ENCODE measurements around the gene MRPS30.
"Not testable (repeated sequence)": the region's sequence is repeated elsewhere in the genome, so short reads cannot be mapped to it uniquely, and the experiment has no call there.

MRPS30 gene

GRCh38 chr5:44808435-44809214, at the start of gene MRPS30:
TSS of gene MRPS30 (plus strand) at chr5:44808947. CDS start at chr5:44808963, 16 bp downstream.
- H3K9ac ChIP-seq (ENCODE audit: low read length): peak within 1 kb of the TSS; percentile 70
- no peaks in the 10 kb centered on the region for H3K36me3 ChIP-seq (ENCODE audit: control insufficient read depth, insufficient read depth, low read length)
- peak within 1 kb of the TSS; percentile 88 for H3K27ac ChIP-seq (ENCODE audit: low read depth, low read length)
- peak within 1 kb of the TSS; percentile 89 for H3K4me3 ChIP-seq (ENCODE audit: low read length)
- no peaks in the 10 kb centered on the region for H3K27me3 ChIP-seq (ENCODE audit: control insufficient read depth, insufficient read depth, low read length)
- H3K4me1 ChIP-seq (ENCODE audit: control insufficient read depth, insufficient read depth, low read length): peaks cover 8% of the 10 kb centered on the region

GRCh38 chr5:44769200-44769876, 39.4 kb upstream of the MRPS30 start:
- Histone ChIP-seq H3K36me3 (ENCODE audit: control insufficient read depth, insufficient read depth, low read length) (no peaks in the 10 kb centered on the region), H3K9ac (ENCODE audit: low read length) (no peak overlapping the region), H3K27ac (ENCODE audit: low read depth, low read length) (no peak overlapping the region), H3K27me3 (ENCODE audit: control insufficient read depth, insufficient read depth, low read length) (no peaks in the 10 kb centered on the region), H3K4me3 (ENCODE audit: low read length) (no peak overlapping the region), H3K4me1 (ENCODE audit: control insufficient read depth, insufficient read depth, low read length) (no peaks in the 10 kb centered on the region)

DNA sequence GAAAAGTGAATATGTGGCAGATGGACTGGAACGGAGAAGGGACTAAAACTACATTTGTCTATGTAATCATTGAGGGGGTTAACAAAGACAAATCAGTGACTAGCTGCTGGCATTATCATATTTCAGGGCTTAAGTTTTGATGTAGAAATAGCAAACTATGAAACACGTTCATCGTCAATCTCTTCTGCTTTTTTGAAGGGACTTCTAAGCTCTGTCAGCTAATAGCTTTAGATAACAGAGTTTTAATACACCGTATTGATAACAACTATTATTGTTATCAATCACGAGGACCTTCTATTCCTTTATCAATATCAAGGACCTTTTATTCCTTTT, 38.9 kb upstream of the MRPS30 start:
- no peaks in the 10 kb centered on the region for H3K4me1 ChIP-seq (ENCODE audit: control insufficient read depth, insufficient read depth, low read length)

GRCh38 chr5:44770780-44771717, 37.7 kb upstream of the MRPS30 start:
- Histone ChIP-seq H3K36me3 (ENCODE audit: control insufficient read depth, insufficient read depth, low read length) (no peaks in the 10 kb centered on the region), H3K27me3 (ENCODE audit: control insufficient read depth, insufficient read depth, low read length) (no peaks in the 10 kb centered on the region), H3K4me1 (ENCODE audit: control insufficient read depth, insufficient read depth, low read length) (no peaks in the 10 kb centered on the region), H3K9ac (ENCODE audit: low read length) (no peak overlapping the region), H3K27ac (ENCODE audit: low read depth, low read length) (no peak overlapping the region), H3K4me3 (ENCODE audit: low read length) (no peak overlapping the region)

More for the DNA sequence above, 38.9 kb upstream of the MRPS30 start:
- no peaks in the 10 kb centered on the region for H3K27me3 ChIP-seq (ENCODE audit: control insufficient read depth, insufficient read depth, low read length)
- no peak overlapping the region for H3K4me3 ChIP-seq (ENCODE audit: low read length)
- no peak overlapping the region for H3K27ac ChIP-seq (ENCODE audit: low read depth, low read length)
- H3K9ac ChIP-seq (ENCODE audit: low read length): no peak overlapping the region
- H3K36me3 ChIP-seq (ENCODE audit: control insufficient read depth, insufficient read depth, low read length): no peaks in the 10 kb centered on the region

DNA sequence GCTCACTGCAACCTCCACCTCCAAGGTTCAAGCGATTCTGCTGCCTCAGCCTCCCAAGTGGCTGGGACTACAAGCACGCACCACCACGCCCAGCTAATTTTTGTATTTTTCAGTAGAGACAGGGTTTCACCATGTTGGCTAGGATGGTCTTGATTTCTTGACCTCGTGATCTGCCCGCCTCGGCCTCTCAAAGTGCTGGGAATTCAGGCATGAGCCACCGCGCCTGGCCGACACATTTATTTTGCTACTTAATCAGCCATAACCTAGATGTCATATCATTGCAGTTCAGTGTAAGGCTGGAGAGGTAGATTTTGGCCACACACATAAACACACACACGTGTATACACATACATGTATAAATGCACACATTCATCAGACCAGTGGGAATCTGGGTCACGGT, 36.4 kb upstream of the MRPS30 start:
- not testable (repeated sequence) for H3K36me3 ChIP-seq (ENCODE audit: control insufficient read depth, insufficient read depth, low read length); H3K4me1 ChIP-seq (ENCODE audit: control insufficient read depth, insufficient read depth, low read length); H3K9ac ChIP-seq (ENCODE audit: low read length); H3K4me3 ChIP-seq (ENCODE audit: low read length); H3K27ac ChIP-seq (ENCODE audit: low read depth, low read length); H3K27me3 ChIP-seq (ENCODE audit: control insufficient read depth, insufficient read depth, low read length)

GRCh38 chr5:44774279-44774880, 34.4 kb upstream of the MRPS30 start:
- H3K36me3 ChIP-seq (ENCODE audit: control insufficient read depth, insufficient read depth, low read length): no peaks in the 10 kb centered on the region
- H3K27me3 ChIP-seq (ENCODE audit: control insufficient read depth, insufficient read depth, low read length): no peaks in the 10 kb centered on the region
- H3K27ac ChIP-seq (ENCODE audit: low read depth, low read length): no peak overlapping the region
- H3K4me1 ChIP-seq (ENCODE audit: control insufficient read depth, insufficient read depth, low read length): no peaks in the 10 kb centered on the region
- no peak overlapping the region for H3K4me3 ChIP-seq (ENCODE audit: low read length)
- H3K9ac ChIP-seq (ENCODE audit: low read length): no peak overlapping the region

DNA sequence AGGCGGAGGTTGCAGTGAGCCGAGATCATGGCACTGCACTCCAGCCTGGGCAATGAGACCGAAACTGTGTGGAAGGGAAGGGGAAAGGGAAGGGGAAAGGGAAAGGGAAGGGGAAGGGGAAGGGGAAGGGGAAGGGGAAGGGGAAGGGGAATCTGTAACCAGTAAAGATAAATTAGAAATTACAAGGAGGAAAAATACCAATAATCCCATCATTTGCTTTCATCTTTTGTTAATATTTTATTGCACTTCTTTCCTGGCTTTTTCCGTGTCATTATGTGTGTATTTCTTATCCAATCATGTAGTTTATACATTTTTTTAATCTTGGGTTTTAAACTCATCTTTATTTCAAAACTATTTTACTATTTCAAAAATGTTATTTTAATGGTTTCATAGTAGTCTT, 29.6 kb upstream of the MRPS30 start:
- no peaks in the 10 kb centered on the region for H3K4me1 ChIP-seq (ENCODE audit: control insufficient read depth, insufficient read depth, low read length)

DNA sequence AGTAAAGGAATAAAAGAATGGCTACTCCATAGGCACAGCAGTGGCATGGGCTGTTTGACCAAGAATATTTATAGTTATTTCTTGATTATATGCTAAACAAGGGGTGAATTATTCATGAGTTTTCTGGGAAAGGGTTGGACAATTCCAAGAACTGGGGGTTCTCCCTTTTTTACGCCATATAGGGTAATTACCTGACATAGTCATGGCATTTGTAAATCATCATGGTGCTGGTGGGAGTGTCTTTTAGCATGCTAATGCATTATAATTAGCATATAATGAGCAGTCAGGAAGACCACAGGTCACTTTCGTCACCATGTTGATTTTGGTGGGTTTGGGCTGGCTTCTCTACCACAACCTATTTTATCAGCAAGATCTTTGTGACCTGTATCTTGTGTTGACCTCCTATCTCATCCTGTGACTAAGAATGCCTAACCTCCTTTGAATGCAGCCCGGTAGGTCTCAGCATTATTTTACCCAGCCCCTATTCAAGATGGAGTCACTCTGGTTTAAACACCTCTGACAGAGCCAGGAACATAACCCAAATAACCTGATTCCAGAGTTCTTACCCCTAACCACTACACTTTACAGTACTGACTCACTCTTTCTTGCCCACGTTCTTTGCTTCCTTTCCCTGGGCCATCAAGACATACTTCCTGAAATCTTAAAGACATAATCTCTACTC, 25.0 kb upstream of the MRPS30 start:
- no peak overlapping the region for H3K4me3 ChIP-seq (ENCODE audit: low read length)
- H3K36me3 ChIP-seq (ENCODE audit: control insufficient read depth, insufficient read depth, low read length): no peaks in the 10 kb centered on the region
- no peak overlapping the region for H3K27ac ChIP-seq (ENCODE audit: low read depth, low read length)
- H3K9ac ChIP-seq (ENCODE audit: low read length): no peak overlapping the region
- H3K27me3 ChIP-seq (ENCODE audit: control insufficient read depth, insufficient read depth, low read length): no peaks in the 10 kb centered on the region
- H3K4me1 ChIP-seq (ENCODE audit: control insufficient read depth, insufficient read depth, low read length): no peaks in the 10 kb centered on the region

More for the DNA sequence above, 29.6 kb upstream of the MRPS30 start:
- Histone ChIP-seq H3K27ac (ENCODE audit: low read depth, low read length) (no peak overlapping the region), H3K27me3 (ENCODE audit: control insufficient read depth, insufficient read depth, low read length) (no peaks in the 10 kb centered on the region), H3K4me3 (ENCODE audit: low read length) (no peak overlapping the region), H3K9ac (ENCODE audit: low read length) (no peak overlapping the region), H3K36me3 (ENCODE audit: control insufficient read depth, insufficient read depth, low read length) (no peaks in the 10 kb centered on the region)

- H3K27ac ChIP-seq (ENCODE audit: low read depth, low read length): no peak overlapping the region
- H3K4me1 ChIP-seq (ENCODE audit: control insufficient read depth, insufficient read depth, low read length): no peaks in the 10 kb centered on the region
- H3K4me3 ChIP-seq (ENCODE audit: low read length): no peak overlapping the region
- H3K27me3 ChIP-seq (ENCODE audit: control insufficient read depth, insufficient read depth, low read length): no peaks in the 10 kb centered on the region
- no peak overlapping the region for H3K9ac ChIP-seq (ENCODE audit: low read length)
- no peaks in the 10 kb centered on the region for H3K36me3 ChIP-seq (ENCODE audit: control insufficient read depth, insufficient read depth, low read length)
Observed at GRCh38 chr5:44787731-44788130, 21.0 kb upstream of the MRPS30 start.

DNA sequence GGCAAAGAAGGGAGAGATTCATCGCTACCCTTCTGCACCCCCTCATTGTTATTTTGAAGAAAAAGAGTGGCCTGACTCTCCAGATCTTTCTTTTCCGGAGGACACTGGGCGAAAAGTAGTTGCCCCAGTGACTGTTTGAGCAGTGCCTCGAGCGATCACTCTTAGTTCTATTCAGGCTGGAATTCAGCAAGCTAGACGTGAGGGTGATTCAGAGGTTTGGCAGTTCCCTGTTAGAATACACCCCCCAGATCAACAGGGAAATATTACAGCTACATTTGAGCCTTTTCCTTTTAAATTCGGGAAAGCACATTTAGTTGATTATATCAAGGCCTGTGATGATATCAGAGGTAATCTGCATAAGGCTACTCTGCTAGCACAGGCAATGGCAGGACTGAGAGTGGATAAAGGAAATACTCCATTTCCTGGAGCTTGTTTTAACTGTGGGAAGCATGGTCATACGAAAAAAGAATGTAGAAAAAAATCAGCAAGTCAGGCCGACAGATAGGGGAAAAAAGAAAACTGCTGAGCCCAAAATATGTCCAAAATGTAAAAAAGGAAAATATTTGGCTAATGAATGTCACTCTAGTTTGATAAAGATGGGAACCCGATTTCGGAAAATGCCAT, 19.3 kb upstream of the MRPS30 start:
- not testable (repeated sequence) for H3K4me1 ChIP-seq (ENCODE audit: control insufficient read depth, insufficient read depth, low read length); H3K4me3 ChIP-seq (ENCODE audit: low read length); H3K27me3 ChIP-seq (ENCODE audit: control insufficient read depth, insufficient read depth, low read length); H3K36me3 ChIP-seq (ENCODE audit: control insufficient read depth, insufficient read depth, low read length); H3K9ac ChIP-seq (ENCODE audit: low read length); H3K27ac ChIP-seq (ENCODE audit: low read depth, low read length)

DNA sequence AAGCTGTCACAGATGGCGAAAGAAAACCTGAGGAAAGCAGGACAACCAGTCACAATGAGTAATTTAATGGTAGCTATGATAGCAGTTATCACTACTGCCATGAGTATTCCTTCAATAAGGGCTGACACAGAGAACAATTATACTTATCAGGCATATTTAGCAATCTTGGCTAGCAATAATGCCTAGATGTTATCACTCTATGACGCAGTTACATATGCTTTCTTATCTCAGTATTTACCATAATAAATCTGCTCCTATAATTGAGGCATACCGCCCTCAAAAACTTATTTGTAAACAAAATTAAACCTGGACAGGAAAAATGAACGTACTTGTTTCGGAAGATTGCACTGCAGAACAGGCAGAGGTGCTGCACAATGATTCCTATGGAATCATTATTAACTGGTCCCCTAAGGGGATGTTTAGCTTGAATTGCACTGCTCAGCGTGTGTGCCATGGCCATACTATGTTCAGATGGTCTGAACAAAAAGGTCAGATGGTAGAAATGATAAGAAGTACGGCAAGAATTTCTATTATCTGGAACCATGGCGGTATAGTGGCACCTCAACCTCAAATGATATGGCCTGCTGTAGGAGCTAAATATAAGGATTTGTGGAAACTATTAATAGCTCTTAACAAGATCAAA, 16.6 kb upstream of the MRPS30 start:
- not testable (repeated sequence) for H3K27ac ChIP-seq (ENCODE audit: low read depth, low read length); H3K4me1 ChIP-seq (ENCODE audit: control insufficient read depth, insufficient read depth, low read length); H3K4me3 ChIP-seq (ENCODE audit: low read length); H3K36me3 ChIP-seq (ENCODE audit: control insufficient read depth, insufficient read depth, low read length); H3K27me3 ChIP-seq (ENCODE audit: control insufficient read depth, insufficient read depth, low read length); H3K9ac ChIP-seq (ENCODE audit: low read length)

Measured in rectal smooth muscle tissue (tissue), 1 donor.